IMR-90 (cell line): ENCODE measurements around the gene HGF. TPM values are rescaled to one million over a fixed set of nuclear protein-coding genes. Genes with fewer than 3 reads are reported as not detected.

ENCODE experiments used
- ATAC-seq: fragments of 200-7000 bp; cut with Tn5 transposase; 2 replicates; pipeline ENCODE4 v1.9.1; 2020; ENCODE audit warnings: low read depth, mild to moderate bottlenecking, moderate library complexity
- BruUV-seq: library from RNA; stranded (reverse); fragments of 400-500 nt; replicated peaks from 2 replicates; lab custom pipeline; 2021; lab: Mats Ljungman, UMichigan
- CTCF ChIA-PET: fragments of 300-600 bp; formaldehyde crosslinking; extraction: SDS; loops from one replicate; lab custom pipeline; 2021; ENCODE audit warnings: antibody characterized with exemption; lab: Yijun Ruan, JAX
- POLR2A ChIA-PET: fragments of 300-600 bp; sonication (Branson Sonifier 250); formaldehyde crosslinking; loops from one replicate; lab custom pipeline; 2022; ENCODE audit warnings: antibody characterized with exemption; ENCODE audit not compliant: unreplicated experiment; lab: Charles Lee
- DNase-seq: peaks from one replicate; pipeline ENCODE4 v3.0.0; 2013
- H2AFZ ChIP-seq: replicated peaks from 2 replicates; pipeline ENCODE3; 2013; ENCODE audit warnings: low read length, mild to moderate bottlenecking; ENCODE audit not compliant: poor library complexity
- H2AK5ac ChIP-seq: 2 replicates; pipeline ENCODE4 v1.6.1; 2013; ENCODE audit warnings: low read depth, low read length, inconsistent platforms
- H2AK9ac ChIP-seq: replicated peaks from 2 replicates; pipeline ENCODE3; 2013; ENCODE audit warnings: mild to moderate bottlenecking, low read depth, low read length, moderate library complexity; ENCODE audit not compliant: poor library complexity
- H2BK120ac ChIP-seq: 2 replicates; pipeline ENCODE4 v1.6.1; 2013; ENCODE audit warnings: low read depth, low read length, inconsistent platforms
- H2BK15ac ChIP-seq: 3 replicates; pipeline ENCODE4 v1.6.1; 2013; ENCODE audit warnings: low read depth, low read length, inconsistent platforms
- H2BK20ac ChIP-seq: 2 replicates; pipeline ENCODE4 v1.6.1; 2013; ENCODE audit warnings: low read depth, mild to moderate bottlenecking, inconsistent platforms, low read length, moderate library complexity
- H2BK5ac ChIP-seq: 2 replicates; pipeline ENCODE4 v1.6.1; 2013; ENCODE audit warnings: mild to moderate bottlenecking, low read depth, low read length, inconsistent platforms; ENCODE audit not compliant: poor library complexity, severe bottlenecking
- H3K14ac ChIP-seq: replicated peaks from 2 replicates; pipeline ENCODE4 v1.6.1; 2013; ENCODE audit warnings: low read depth, low read length, inconsistent platforms
- H3K18ac ChIP-seq: 2 replicates; pipeline ENCODE4 v1.6.1; 2013; ENCODE audit warnings: low read depth, low read length, control low read depth
- H3K23ac ChIP-seq: 2 replicates; pipeline ENCODE4 v1.6.1; 2013; ENCODE audit warnings: low read depth, low read length, inconsistent platforms
- H3K27ac ChIP-seq: 2 replicates; pipeline ENCODE4 v1.5.1; 2013; ENCODE audit warnings: mild to moderate bottlenecking, control low read depth, low read length; ENCODE audit not compliant: insufficient read depth
- H3K27me3 ChIP-seq: 2 replicates; pipeline ENCODE4 v1.6.1; 2013; ENCODE audit warnings: low read length; ENCODE audit not compliant: control insufficient read depth, insufficient read depth
- H3K36me3 ChIP-seq: 2 replicates; pipeline ENCODE4 v1.6.1; 2013; ENCODE audit warnings: low read length, mixed read lengths; ENCODE audit not compliant: control insufficient read depth, insufficient read depth
- H3K4ac ChIP-seq: 2 replicates; pipeline ENCODE4 v1.6.1; 2013; ENCODE audit warnings: low read depth, low read length, inconsistent platforms
- H3K4me1 ChIP-seq: 2 replicates; pipeline ENCODE4 v1.6.1; 2013; ENCODE audit warnings: low read length, mixed read lengths; ENCODE audit not compliant: control insufficient read depth, insufficient read depth
- H3K4me2 ChIP-seq: 2 replicates; pipeline ENCODE4 v1.6.1; 2013; ENCODE audit warnings: low read depth, mild to moderate bottlenecking, control low read depth, low read length, moderate library complexity
- H3K4me3 ChIP-seq: 2 replicates; pipeline ENCODE4 v1.5.1; 2013; ENCODE audit warnings: low read depth, mild to moderate bottlenecking, control low read depth, low read length, moderate library complexity; ENCODE audit not compliant: insufficient read depth
- H3K56ac ChIP-seq: 2 replicates; pipeline ENCODE4 v1.6.1; 2013; ENCODE audit warnings: low read length, inconsistent platforms; ENCODE audit not compliant: insufficient read depth; ENCODE audit errors: extremely low read depth
- H3K79me1 ChIP-seq, 2 experiments: 2 replicates each; pipeline ENCODE4 v1.6.1; 2013; ENCODE audit warnings: low read length in 2 of 2, inconsistent platforms in 1 of 2, low read depth in 1 of 2
- H3K9ac ChIP-seq: 2 replicates; pipeline ENCODE4 v1.6.1; 2013; ENCODE audit warnings: low read depth, low read length, control low read depth
- H3K9me1 ChIP-seq: 2 replicates; pipeline ENCODE4 v1.6.1; 2013; ENCODE audit warnings: low read length, inconsistent platforms; ENCODE audit not compliant: insufficient read depth
- H3K9me3 ChIP-seq: 2 replicates; pipeline ENCODE4 v1.6.1; 2013; ENCODE audit warnings: low read length; ENCODE audit not compliant: control insufficient read depth, insufficient read depth
- H4K20me1 ChIP-seq: 2 replicates; pipeline ENCODE4 v1.6.1; 2013; ENCODE audit warnings: low read length, inconsistent platforms; ENCODE audit not compliant: insufficient read depth
- H4K5ac ChIP-seq: 2 replicates; pipeline ENCODE4 v1.6.1; 2013; ENCODE audit warnings: mild to moderate bottlenecking, low read depth, low read length, control low read depth
- H4K8ac ChIP-seq, 2 experiments: 2 replicates each; pipeline ENCODE4 v1.6.1; 2013; ENCODE audit warnings: low read depth in 2 of 2, low read length in 2 of 2, control low read depth in 1 of 2, inconsistent platforms in 1 of 2
- H4K91ac ChIP-seq: 2 replicates; pipeline ENCODE4 v1.6.1; 2013; ENCODE audit warnings: low read depth, low read length, inconsistent platforms; ENCODE audit not compliant: insufficient read depth
- MXI1 ChIP-seq: IDR thresholded peaks from 2 replicates; pipeline ENCODE4 v1.6.1; 2012; ENCODE audit warnings: low read depth, mild to moderate bottlenecking, low read length, moderate library complexity, borderline replicate concordance
- dilution Hi-C: fragments of 300-500 bp; cut with HindIII; formaldehyde crosslinking; loops from one replicate; pipeline ENCODE4 v1.14.3; 2018; ENCODE audit warnings: low sequenced_read_pairs; ENCODE audit not compliant: unreplicated experiment
- in situ Hi-C: fragments of 300-500 bp; cut with MboI; formaldehyde crosslinking; loops from 3 replicates; pipeline ENCODE4 v1.14.3; 2019; ENCODE audit warnings: low sequenced_read_pairs, inconsistent platforms, mixed read lengths
- intact Hi-C: fragments of 100-400 bp; cut with micrococcal nuclease; formaldehyde crosslinking; loops from 2 replicates; pipeline ENCODE4 v1.10.0; 2022
- polyA plus RNA-seq, 3 experiments: library from polyadenylated mRNA; depleted of rRNA; stranded (reverse); fragments of >200 nt; gene quantifications; 2 replicates each; pipeline ENCODE4 v1.2.3, GENCODE V29; 2012; ENCODE audit warnings: low replicate concordance in 1 of 3
- total RNA-seq: library from RNA; depleted of rRNA; stranded (reverse); fragments of >200 nt; gene quantifications from 2 replicates; pipeline ENCODE4 v1.2.3, GENCODE V29; 2012

The HGF gene
- total and polyA plus RNA-seq, 2 of the 4 experiments (the other 2 are of a cell fraction): 16.8 to 50.9 TPM

DNA sequence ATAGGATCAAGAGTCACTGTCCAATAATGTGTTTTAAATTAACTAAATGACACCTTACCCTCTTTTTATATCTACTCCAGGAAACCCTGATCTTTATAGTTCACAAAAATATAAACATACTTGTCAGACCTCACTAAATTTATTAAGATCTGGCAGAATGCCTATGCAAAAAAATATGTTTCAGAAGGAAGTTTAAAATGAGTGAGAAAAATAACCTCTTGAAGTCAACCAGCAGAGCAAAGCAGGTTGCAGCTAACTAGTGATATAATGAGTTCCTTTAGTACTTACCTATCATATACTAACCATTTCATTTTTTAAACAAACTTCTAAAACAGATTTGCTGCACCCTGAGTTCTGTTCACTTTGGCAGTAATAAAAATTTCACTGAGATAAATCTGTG, 14.0 kb upstream of the HGF start:
- no peak overlapping the region for H3K27ac ChIP-seq
- H4K5ac ChIP-seq: no peak overlapping the region
- H4K20me1 ChIP-seq: no peaks in the 10 kb centered on the region
- no peak overlapping the region for H3K4me3 ChIP-seq
- dilution Hi-C loops (no loop called here), in situ Hi-C loops (no loop called here), intact Hi-C loops (no loop called here)
- no peaks in the 10 kb centered on the region for H3K36me3 ChIP-seq
- H3K4ac ChIP-seq: no peak overlapping the region
- no peak overlapping the region for H3K14ac ChIP-seq
- no peak overlapping the region for H3K9ac ChIP-seq
- no peak overlapping the region for H3K56ac ChIP-seq
- CTCF ChIA-PET: no interaction called here
- no peak overlapping the region for H2BK5ac ChIP-seq
- no peak overlapping the region for H4K91ac ChIP-seq
- no peak overlapping the region for H2BK120ac ChIP-seq
- no peak overlapping the region for H2AFZ ChIP-seq
- no peaks in the 10 kb centered on the region for H3K9me3 ChIP-seq
- DNase-seq (no peak), ATAC-seq (no peak)
- H4K8ac ChIP-seq: no peak overlapping the region
- no TSS peak for BruUV-seq
- H3K79me1 ChIP-seq: no peaks in the 10 kb centered on the region
- H3K23ac ChIP-seq: no peak overlapping the region
- POLR2A ChIA-PET: no interaction called here
- no peak overlapping the region for H2AK5ac ChIP-seq
- no peaks in the 10 kb centered on the region for H3K27me3 ChIP-seq
- H3K9me1 ChIP-seq: no peaks in the 10 kb centered on the region
- no peak overlapping the region for H3K4me2 ChIP-seq
- H3K18ac ChIP-seq: no peak overlapping the region
- H2BK20ac ChIP-seq: no peak overlapping the region
- H2BK15ac ChIP-seq: no peak overlapping the region
- H3K4me1 ChIP-seq: no peaks in the 10 kb centered on the region
- no peak for TF ChIP-seq MXI1
- H2AK9ac ChIP-seq: no peak overlapping the region
